MM.1S (cell line): ENCODE measurements around the gene LACTB.
"Not testable (repeated sequence)": the region's sequence is repeated elsewhere in the genome, so short reads cannot be mapped to it uniquely, and the experiment has no call there.

Experiments used
- DNase-seq: peaks from one replicate; pipeline ENCODE4 v3.0.0-alpha.2; 2015
- H2AFZ ChIP-seq: fragments of 300-600 bp; sonication (generic); 2 replicates; pipeline ENCODE4 v1.6.0; 2016; ENCODE audit warnings: antibody characterized with exemption, low read length
- H3F3A ChIP-seq: fragments of 300-600 bp; sonication (generic); 2 replicates; pipeline ENCODE4 v1.6.1; 2016; ENCODE audit warnings: mild to moderate bottlenecking, antibody characterized with exemption, low read length, moderate library complexity, mixed read lengths; ENCODE audit not compliant: insufficient read depth
- H3K27ac ChIP-seq: fragments of 300-600 bp; sonication (generic); 2 replicates; pipeline ENCODE4 v1.5.1; 2016; ENCODE audit warnings: mild to moderate bottlenecking, low read length
- H3K27me3 ChIP-seq: fragments of 300-600 bp; sonication (generic); replicated peaks from 2 replicates; pipeline ENCODE4 v1.6.0; 2016; ENCODE audit warnings: low read length; ENCODE audit not compliant: insufficient read depth
- H3K36me3 ChIP-seq: fragments of 300-600 bp; sonication (generic); replicated peaks from 2 replicates; pipeline ENCODE4 v1.6.1; 2016; ENCODE audit warnings: mild to moderate bottlenecking, low read length, mixed read lengths; ENCODE audit not compliant: insufficient read depth
- H3K4me1 ChIP-seq: fragments of 300-600 bp; sonication (generic); 2 replicates; pipeline ENCODE4 v1.6.1; 2016; ENCODE audit warnings: low read length, mixed read lengths
- H3K4me2 ChIP-seq: fragments of 300-600 bp; sonication (generic); 2 replicates; pipeline ENCODE4 v1.6.0; 2016; ENCODE audit warnings: low read depth, low read length
- H3K4me3 ChIP-seq: fragments of 300-600 bp; sonication (generic); 2 replicates; pipeline ENCODE4 v1.5.1; 2016; ENCODE audit warnings: low read length, mixed read lengths
- H3K79me2 ChIP-seq: fragments of 300-600 bp; sonication (generic); 2 replicates; pipeline ENCODE4 v1.6.1; 2016; ENCODE audit warnings: mixed run types, low read length, mixed read lengths
- H3K9ac ChIP-seq: fragments of 300-600 bp; sonication (generic); 2 replicates; pipeline ENCODE4 v1.6.1; 2016; ENCODE audit warnings: low read length, mixed read lengths
- H3K9me2 ChIP-seq: fragments of 300-600 bp; sonication (generic); replicated peaks from 2 replicates; pipeline ENCODE4 v1.6.1; 2016; ENCODE audit warnings: mild to moderate bottlenecking, low read length, mixed read lengths; ENCODE audit not compliant: insufficient read depth
- H3K9me3 ChIP-seq: fragments of 300-600 bp; sonication (generic); replicated peaks from 2 replicates; pipeline ENCODE4 v1.6.1; 2016; ENCODE audit warnings: mild to moderate bottlenecking, low read length, mixed read lengths; ENCODE audit not compliant: insufficient read depth
- H4K20me1 ChIP-seq: fragments of 300-600 bp; sonication (generic); 2 replicates; pipeline ENCODE4 v1.6.1; 2016; ENCODE audit warnings: mild to moderate bottlenecking, low read length, moderate library complexity, mixed read lengths; ENCODE audit not compliant: insufficient read depth
- EZH2 ChIP-seq: fragments of 300-600 bp; sonication (generic); optimal IDR thresholded peaks from 2 replicates; pipeline ENCODE3; 2017; ENCODE audit warnings: low read depth, mild to moderate bottlenecking, antibody characterized with exemption, low read length, mixed read lengths
- EZH2phosphoT487 ChIP-seq: fragments of 300-600 bp; sonication (generic); IDR thresholded peaks from 2 replicates; pipeline ENCODE4 v1.6.1; 2018; ENCODE audit warnings: antibody characterized with exemption, low read length
- TF ChIP-seq, protein P1 (sequence below): fragments of 300-600 bp; sonication (generic); IDR thresholded peaks from 2 replicates; pipeline ENCODE4 v1.5.1; 2016; ENCODE audit warnings: antibody characterized with exemption, low read length, mixed read lengths

LACTB gene

DNA sequence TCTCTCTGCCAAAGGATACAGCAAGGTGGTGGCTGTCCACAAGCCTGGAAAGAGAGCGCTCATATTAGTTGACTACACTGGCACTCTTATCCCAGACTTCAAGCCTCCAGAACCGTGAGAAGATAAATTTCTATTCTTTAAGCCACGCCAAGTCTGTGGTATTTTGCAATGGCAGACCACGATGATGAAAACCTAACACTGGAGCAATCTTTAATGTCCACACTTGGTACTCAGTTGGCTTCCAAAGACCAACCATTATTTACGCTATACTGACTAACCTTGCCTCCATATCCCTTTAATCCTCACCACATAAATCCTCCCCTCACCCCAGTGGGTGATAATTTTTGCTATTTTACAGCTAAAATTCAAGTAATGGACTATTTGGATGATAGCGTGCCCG lies 16.9 kb upstream of the LACTB start:
- Histone ChIP-seq H3K27me3 (no peaks in the 10 kb centered on the region; the same call in 1 of the 2 replicates), H3K4me2 (no peak overlapping the region), H3F3A (no peaks in the 10 kb centered on the region), H3K9ac (no peak overlapping the region), H3K9me3 (no peaks in the 10 kb centered on the region), H4K20me1 (no peaks in the 10 kb centered on the region), H2AFZ (no peak overlapping the region), H3K4me1 (no peaks in the 10 kb centered on the region), H3K4me3 (no peak overlapping the region), H3K9me2 (no peaks in the 10 kb centered on the region), H3K79me2 (no peaks in the 10 kb centered on the region), H3K36me3 (no peaks in the 10 kb centered on the region), H3K27ac (no peak overlapping the region)
- DNase-seq, result no peak
- TF ChIP-seq, protein P1, sequence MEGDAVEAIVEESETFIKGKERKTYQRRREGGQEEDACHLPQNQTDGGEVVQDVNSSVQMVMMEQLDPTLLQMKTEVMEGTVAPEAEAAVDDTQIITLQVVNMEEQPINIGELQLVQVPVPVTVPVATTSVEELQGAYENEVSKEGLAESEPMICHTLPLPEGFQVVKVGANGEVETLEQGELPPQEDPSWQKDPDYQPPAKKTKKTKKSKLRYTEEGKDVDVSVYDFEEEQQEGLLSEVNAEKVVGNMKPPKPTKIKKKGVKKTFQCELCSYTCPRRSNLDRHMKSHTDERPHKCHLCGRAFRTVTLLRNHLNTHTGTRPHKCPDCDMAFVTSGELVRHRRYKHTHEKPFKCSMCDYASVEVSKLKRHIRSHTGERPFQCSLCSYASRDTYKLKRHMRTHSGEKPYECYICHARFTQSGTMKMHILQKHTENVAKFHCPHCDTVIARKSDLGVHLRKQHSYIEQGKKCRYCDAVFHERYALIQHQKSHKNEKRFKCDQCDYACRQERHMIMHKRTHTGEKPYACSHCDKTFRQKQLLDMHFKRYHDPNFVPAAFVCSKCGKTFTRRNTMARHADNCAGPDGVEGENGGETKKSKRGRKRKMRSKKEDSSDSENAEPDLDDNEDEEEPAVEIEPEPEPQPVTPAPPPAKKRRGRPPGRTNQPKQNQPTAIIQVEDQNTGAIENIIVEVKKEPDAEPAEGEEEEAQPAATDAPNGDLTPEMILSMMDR, result no peak
- no peak for TF ChIP-seq EZH2phosphoT487
- no peak for TF ChIP-seq EZH2

DNA sequence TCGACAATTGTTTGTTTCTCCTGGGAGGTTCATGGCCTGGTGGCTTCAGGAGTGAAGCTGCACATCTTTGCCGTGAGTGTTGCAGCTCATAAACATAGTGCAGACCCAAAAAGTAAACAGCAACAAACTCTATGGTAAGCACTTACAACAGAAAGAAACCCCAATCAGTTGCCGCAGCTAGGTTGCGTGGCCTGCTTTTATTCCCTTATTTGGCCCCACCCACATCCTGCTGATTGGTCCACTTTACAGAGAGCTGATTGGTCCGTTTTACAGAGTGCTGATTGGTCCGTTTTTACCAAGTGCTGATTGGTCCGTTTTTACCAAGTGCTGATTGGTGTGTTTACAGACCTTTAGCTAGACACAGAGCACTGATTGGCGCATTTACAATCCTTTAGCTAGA lies 16.3 kb upstream of the LACTB start:
- H3K9ac ChIP-seq, result not testable (repeated sequence)

DNA sequence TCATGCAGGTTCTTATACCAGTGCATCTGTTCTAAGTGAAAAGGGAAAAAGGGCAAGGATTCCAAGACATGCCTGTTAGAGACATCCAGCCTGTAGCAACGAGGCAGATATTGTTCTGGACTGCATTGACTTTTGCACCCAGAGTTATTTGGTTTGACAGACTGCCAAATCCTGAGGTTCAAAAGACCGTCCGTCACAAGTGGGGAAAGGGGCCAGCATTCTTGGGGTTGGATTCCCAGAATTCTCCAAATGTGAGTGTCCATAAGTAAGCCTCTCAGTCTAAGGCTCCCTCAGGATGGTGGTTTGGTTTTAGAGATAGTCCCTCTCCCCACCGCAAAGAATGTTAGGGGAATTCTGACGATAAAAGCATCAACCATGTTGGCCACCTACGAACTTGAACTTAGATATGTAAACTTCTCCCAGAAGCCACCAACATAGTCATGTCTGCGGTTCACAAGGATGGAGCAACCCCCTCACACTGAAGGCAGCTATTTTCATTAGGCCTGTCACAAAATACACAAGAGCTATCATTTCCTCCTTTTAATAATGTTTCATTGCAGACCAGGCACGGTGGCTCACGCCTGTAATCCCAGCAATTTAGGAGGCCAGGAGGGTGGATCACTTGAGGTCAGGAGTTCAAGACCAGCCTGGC lies 13.6 kb upstream of the LACTB start:
- Histone ChIP-seq H3K4me3 (no peak overlapping the region), H3K4me2 (no peak overlapping the region), H3K36me3 (no peaks in the 10 kb centered on the region), H3K9me2 (no peaks in the 10 kb centered on the region), H3K79me2 (no peaks in the 10 kb centered on the region), H3K27me3 (no peaks in the 10 kb centered on the region; the same call in 1 of the 2 replicates), H2AFZ (no peak overlapping the region), H3K4me1 (no peaks in the 10 kb centered on the region), H3F3A (no peaks in the 10 kb centered on the region), H3K27ac (no peak overlapping the region), H3K9me3 (no peaks in the 10 kb centered on the region), H3K9ac (no peak overlapping the region), H4K20me1 (no peaks in the 10 kb centered on the region)
- DNase-seq, result no peak
- TF ChIP-seq EZH2phosphoT487 (no peak), EZH2 (no peak)
- TF ChIP-seq, protein P1, result no peak

More for the DNA sequence above, 16.3 kb upstream of the LACTB start:
- H3K4me3 ChIP-seq, H3K9me3 ChIP-seq, DNase-seq, H3K9me2 ChIP-seq, H3K27ac ChIP-seq, H3K79me2 ChIP-seq, H3K36me3 ChIP-seq, H4K20me1 ChIP-seq, H3K4me2 ChIP-seq, H2AFZ ChIP-seq, H3K27me3 ChIP-seq, H3K4me1 ChIP-seq, H3F3A ChIP-seq: not testable (repeated sequence)

DNA sequence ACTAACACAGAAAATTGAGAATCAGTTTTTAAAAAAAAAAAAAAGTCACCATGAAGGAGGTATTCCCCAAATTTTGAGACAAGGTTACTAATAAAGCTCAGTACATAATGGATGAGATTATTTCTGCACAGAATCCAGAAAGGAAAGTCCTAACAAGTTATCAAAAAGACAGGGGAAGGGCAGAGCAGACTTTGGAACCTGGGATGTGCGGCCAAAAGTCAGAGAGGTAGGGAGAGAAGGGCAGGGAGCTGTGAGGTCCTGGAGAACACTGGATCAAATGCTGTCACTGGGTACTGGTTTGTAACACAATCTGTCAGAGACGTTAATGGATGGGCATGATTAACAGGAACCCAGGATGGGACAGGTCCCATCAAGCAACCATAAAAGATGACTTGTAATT lies 12.2 kb upstream of the LACTB start:
- no peak overlapping the region for H3K27ac ChIP-seq
- no peaks in the 10 kb centered on the region for H3K79me2 ChIP-seq
- DNase-seq, result no peak
- H3K36me3 ChIP-seq, result no peaks in the 10 kb centered on the region
- H3K4me3 ChIP-seq, result no peak overlapping the region
- no peak overlapping the region for H2AFZ ChIP-seq
- no peaks in the 10 kb centered on the region for H3K27me3 ChIP-seq
- no peaks in the 10 kb centered on the region for H3F3A ChIP-seq
- TF ChIP-seq EZH2phosphoT487 (no peak), EZH2 (no peak)
- TF ChIP-seq, protein P1, result no peak
- H3K9me3 ChIP-seq, result no peaks in the 10 kb centered on the region
- H3K4me1 ChIP-seq, result no peaks in the 10 kb centered on the region
- no peak overlapping the region for H3K4me2 ChIP-seq
- H4K20me1 ChIP-seq, result no peaks in the 10 kb centered on the region
- H3K9me2 ChIP-seq, result no peaks in the 10 kb centered on the region
- no peak overlapping the region for H3K9ac ChIP-seq
